Mucosa of descending colon (tissue), 3 donors: ENCODE results near the gene TRPM3. TPM values are rescaled to one million over a fixed set of nuclear protein-coding genes. Genes with fewer than 3 reads are reported as not detected.

Experiments
- ATAC-seq: fragments of 200-7000 bp; cut with Tn5 transposase; one replicate; pipeline ENCODE4 v1.9.1; 2020; ENCODE audit warnings: mild to moderate bottlenecking, moderate library complexity
- DNase-seq, 3 donors: peaks; one replicate each; pipeline ENCODE4 v3.0.0-alpha.2; 2020
- H3K36me3 ChIP-seq: fragments of 200-600 bp; one replicate; pipeline ENCODE4 v1.8.0; 2021; ENCODE audit warnings: low read depth, mild to moderate bottlenecking
- H3K4me1 ChIP-seq: fragments of 200-600 bp; one replicate; pipeline ENCODE4 v1.8.0; 2021; ENCODE audit warnings: low read depth, mild to moderate bottlenecking
- H3K4me3 ChIP-seq: fragments of 200-600 bp; one replicate; pipeline ENCODE4 v1.8.0; 2021; ENCODE audit warnings: mild to moderate bottlenecking
- H3K9me3 ChIP-seq: fragments of 200-600 bp; one replicate; pipeline ENCODE4 v1.8.0; 2021; ENCODE audit warnings: mild to moderate bottlenecking
- CTCF ChIP-seq: fragments of 200-600 bp; IDR thresholded peaks from one replicate; pipeline ENCODE4 v1.8.0; 2022; ENCODE audit warnings: antibody characterized with exemption, mild to moderate bottlenecking
- intact Hi-C, 2 donors: fragments of 100-400 bp; cut with DNase I in 1 of 2; cut with micrococcal nuclease in 1 of 2; formaldehyde crosslinking; loops; one replicate each; pipeline versions ENCODE4 v1.11.0 to v1.11.1; 2022; cut with DNase I, micrococcal nuclease
- total RNA-seq, 3 donors: library from RNA; stranded (reverse); fragmentation: NEBNext Ultra II Directional in 2 of 3; extraction: Animal tissue kit (Norgen Biotek cat#: 25700) in 2 of 3; gene quantifications; one replicate each; pipeline versions ENCODE4 v1.2.1 to v1.2.4, GENCODE V29; 2021 to 2023
- donor health status: DM: no; HTN: no; CAD: no; lungs with moderate emphysema.
- donor health status: DM: no; HTN: no; CAD: no.
- donor health status: DM: no; HTN: yes; CAD: no.

Gene TRPM3
- total RNA-seq, 3 donors from 2014 or later = 0.29 to 0.55 (median 0.51) TPM

- H3K4me3 ChIP-seq = no peak overlapping the region
- no peak for TF ChIP-seq CTCF
- intact Hi-C loops = no loop called here
- H3K36me3 ChIP-seq = no peaks in the 10 kb centered on the region
- no peak for DNase-seq
- H3K9me3 ChIP-seq = no peaks in the 10 kb centered on the region
- ATAC-seq = no peak
- H3K4me1 ChIP-seq = no peaks in the 10 kb centered on the region
These were observed 88.6 kb downstream of the TRPM3 start for GRCh38 chr9:71032779-71033178.

GRCh38 chr9:71025728-71026127 is 95.7 kb downstream of the TRPM3 start:
- TF ChIP-seq CTCF = no peak
- DNase-seq (no peak), ATAC-seq (no peak)
- Histone ChIP-seq H3K4me1 (no peaks in the 10 kb centered on the region), H3K4me3 (no peak overlapping the region), H3K36me3 (no peaks in the 10 kb centered on the region), H3K9me3 (no peaks in the 10 kb centered on the region)
- intact Hi-C loops = no loop called here

- no peak overlapping the region for H3K4me3 ChIP-seq
- no peaks in the 10 kb centered on the region for H3K36me3 ChIP-seq
- no peaks in the 10 kb centered on the region for H3K4me1 ChIP-seq
- DNase-seq (no peak), ATAC-seq (no peak)
- H3K9me3 ChIP-seq = no peaks in the 10 kb centered on the region
- intact Hi-C loops = no loop called here
- TF ChIP-seq CTCF = no peak
These were observed 96.2 kb downstream of the TRPM3 start for GRCh38 chr9:71025201-71025600.

GRCh38 chr9:71010258-71010657 is 111.2 kb downstream of the TRPM3 start:
- peaks cover 10% of the 10 kb centered on the region for H3K9me3 ChIP-seq
- H3K36me3 ChIP-seq = no peaks in the 10 kb centered on the region
- intact Hi-C loops = no loop called here
- H3K4me3 ChIP-seq = no peak overlapping the region
- DNase-seq = no peak
- no peak for ATAC-seq
- H3K4me1 ChIP-seq = no peaks in the 10 kb centered on the region
- no peak for TF ChIP-seq CTCF

- DNase-seq (no peak), ATAC-seq (no peak)
- intact Hi-C loops = no loop called here
- Histone ChIP-seq H3K4me3 (no peak overlapping the region), H3K9me3 (peaks cover 21% of the 10 kb centered on the region), H3K4me1 (no peaks in the 10 kb centered on the region), H3K36me3 (no peaks in the 10 kb centered on the region)
- no peak for TF ChIP-seq CTCF
These were observed 116.0 kb downstream of the TRPM3 start for GRCh38 chr9:71005456-71005855.

- DNase-seq (no peak), ATAC-seq (no peak)
- Histone ChIP-seq H3K4me3 (no peak overlapping the region), H3K9me3 (peaks cover 21% of the 10 kb centered on the region), H3K36me3 (no peaks in the 10 kb centered on the region), H3K4me1 (no peaks in the 10 kb centered on the region)
- intact Hi-C loops = no loop called here
- no peak for TF ChIP-seq CTCF
These were observed 117.2 kb downstream of the TRPM3 start for GRCh38 chr9:71004196-71004595.
